ENCODE measurements around the gene GNB4.

GNB4 gene

GRCh38 chr3:179347345-179348194, 103.7 kb downstream of the GNB4 start, which contains the start of gene MFN1:
MFN1 (plus strand) TSS chr3:179347709; CDS start chr3:179348852, 1,143 bp downstream.
- Histone ChIP-seq H4K20me1 (ENCODE audit: insufficient read depth, low read length, poor library complexity, severe bottlenecking) (peaks cover 12% of the 10 kb centered on the region), H3K79me2 (ENCODE audit: insufficient read depth, low read length) (peaks cover 31% of the 10 kb centered on the region), H3K4me1 (ENCODE audit: insufficient read depth, low read length, poor library complexity, severe bottlenecking) (peaks cover 25% of the 10 kb centered on the region), H2AFZ (ENCODE audit: low read length) (peak within 1 kb of the TSS; percentile 95), H3K4me2 (ENCODE audit: low read depth, low read length, poor library complexity, severe bottlenecking) (peak within 1 kb of the TSS; percentile 82), H3K9ac (ENCODE audit: low read depth, low read length, poor library complexity, severe bottlenecking) (peak within 1 kb of the TSS; percentile 77), H3K27me3 (ENCODE audit: insufficient read depth, low read length, poor library complexity, severe bottlenecking) (no peaks in the 10 kb centered on the region), H3K9me2 (replicated peaks; ENCODE audit: low read depth, low read length) (no peaks in the 10 kb centered on the region), H3K36me3 (ENCODE audit: insufficient read depth, low read length) (0 out of 2 replicates have a peak, but pooled peaks cover 2% of the 10 kb centered on the region), H3K4me3 (ENCODE audit: low read length, poor library complexity, severe bottlenecking) (peak within 1 kb of the TSS; percentile 93), H3K9me3 (ENCODE audit: insufficient read depth, low read depth, low read length) (no peaks in the 10 kb centered on the region), H3F3A (ENCODE audit: low read depth) (no peaks in the 10 kb centered on the region)
- no peak for TF ChIP-seq CTCF (conservative IDR thresholded peaks at IDR 0.05; ENCODE audit: low read length)
- TF ChIP-seq EZH2phosphoT487 (IDR thresholded peaks at IDR 0.05; ENCODE audit: borderline replicate concordance) = no peak

All from Loucy (cell line).